GM23338 (cell line): ENCODE results near the gene TMC3. TPM values are rescaled to one million over a fixed set of nuclear protein-coding genes. Genes with fewer than 3 reads are reported as not detected.

Experiments used
- ATAC-seq: fragments of 200-7000 bp; cut with Tn5 transposase; 3 replicates; pipeline ENCODE4 v1.9.1; 2020
- DNase-seq: peaks from one replicate; pipeline ENCODE4 v3.0.0-alpha.2; 2015; ENCODE audit warnings: low spot score
- H2AFZ ChIP-seq: fragments of 200-600 bp; sonication (generic); 2 replicates; pipeline ENCODE4 v1.8.0; 2016; ENCODE audit warnings: antibody characterized with exemption, mild to moderate bottlenecking, moderate library complexity
- H3F3A ChIP-seq: fragments of 200-600 bp; sonication (generic); replicated peaks from 2 replicates; pipeline ENCODE4 v1.8.0; 2017; ENCODE audit warnings: antibody characterized with exemption, mixed run types, low read depth
- H3K27ac ChIP-seq: fragments of 200-600 bp; sonication (generic); 2 replicates; pipeline ENCODE4 v1.6.1; 2016; ENCODE audit warnings: low read depth
- H3K27me3 ChIP-seq: fragments of 200-600 bp; sonication (generic); 2 replicates; pipeline ENCODE4 v1.8.0; 2016; ENCODE audit warnings: mild to moderate bottlenecking, mixed run types, moderate library complexity; ENCODE audit not compliant: insufficient read depth
- H3K36me3 ChIP-seq: fragments of 200-600 bp; sonication (generic); 2 replicates; pipeline ENCODE4 v1.8.0; 2016; ENCODE audit warnings: mild to moderate bottlenecking; ENCODE audit not compliant: insufficient read depth
- H3K4me1 ChIP-seq: fragments of 200-600 bp; sonication (generic); 2 replicates; pipeline ENCODE4 v1.8.0; 2016; ENCODE audit warnings: mild to moderate bottlenecking, moderate library complexity; ENCODE audit not compliant: insufficient read depth
- H3K4me2 ChIP-seq: fragments of 200-600 bp; sonication (generic); 2 replicates; pipeline ENCODE4 v1.7.1; 2017; ENCODE audit warnings: mixed run types
- H3K4me3 ChIP-seq: fragments of 200-600 bp; sonication (generic); 2 replicates; pipeline ENCODE4 v1.6.1; 2016; ENCODE audit warnings: mixed run types
- H3K79me2 ChIP-seq: fragments of 200-600 bp; sonication (generic); replicated peaks from 2 replicates; pipeline ENCODE4 v1.8.0; 2017; ENCODE audit warnings: mild to moderate bottlenecking; ENCODE audit not compliant: insufficient read depth
- H3K9me2 ChIP-seq: fragments of 200-600 bp; sonication (generic); 2 replicates; pipeline ENCODE4 v1.8.0; 2017; ENCODE audit not compliant: insufficient read depth
- H4K20me1 ChIP-seq: fragments of 200-600 bp; sonication (generic); replicated peaks from 2 replicates; pipeline ENCODE4 v1.8.0; 2017; ENCODE audit warnings: mild to moderate bottlenecking; ENCODE audit not compliant: insufficient read depth
- H3K27ac Mint-ChIP-seq: 2 replicates; pipeline ENCODE4 v1.8.0; 2020; ENCODE audit warnings: inconsistent platforms, mild to moderate bottlenecking, moderate library complexity, mixed read lengths
- H3K27me3 Mint-ChIP-seq: 3 replicates; pipeline ENCODE4 v1.8.0; 2022; ENCODE audit warnings: low read depth, mild to moderate bottlenecking, moderate library complexity, mixed read lengths, inconsistent platforms; ENCODE audit not compliant: insufficient read depth, poor library complexity
- H3K36me3 Mint-ChIP-seq: 3 replicates; pipeline ENCODE4 v1.8.0; 2021; ENCODE audit warnings: low read depth, mild to moderate bottlenecking, inconsistent platforms, moderate library complexity, mixed read lengths
- H3K4me1 Mint-ChIP-seq: 3 replicates; pipeline ENCODE4 v1.8.0; 2020; ENCODE audit warnings: mild to moderate bottlenecking, inconsistent platforms, mixed read lengths
- H3K4me3 Mint-ChIP-seq: 3 replicates; pipeline ENCODE4 v1.8.0; 2021; ENCODE audit warnings: moderate library complexity, mild to moderate bottlenecking, inconsistent platforms, mixed read lengths
- H3K9me3 Mint-ChIP-seq: 3 replicates; pipeline ENCODE4 v1.8.0; 2020; ENCODE audit warnings: moderate library complexity, mild to moderate bottlenecking, inconsistent platforms, mixed read lengths
- CREB1 ChIP-seq: fragments of 250-450 bp; sonication (Bioruptor Pico); IDR thresholded peaks from 2 replicates; pipeline ENCODE4 v1.5.0; 2020; ENCODE audit warnings: low read depth, mild to moderate bottlenecking, moderate library complexity
- EZH2 ChIP-seq: fragments of 200-600 bp; sonication (generic); IDR thresholded peaks from one replicate; pipeline ENCODE4 v1.8.0; 2017; ENCODE audit warnings: antibody characterized with exemption, mild to moderate bottlenecking, low read depth; ENCODE audit not compliant: unreplicated experiment
- EZH2phosphoT487 ChIP-seq: fragments of 200-600 bp; sonication (generic); IDR thresholded peaks from one replicate; pipeline ENCODE4 v1.8.1; 2018; ENCODE audit warnings: antibody characterized with exemption; ENCODE audit not compliant: unreplicated experiment
- JUNB ChIP-seq: IDR thresholded peaks from one replicate; pipeline ENCODE4 v1.6.1; 2016; ENCODE audit warnings: antibody characterized with exemption; ENCODE audit not compliant: unreplicated experiment
- NANOG ChIP-seq: IDR thresholded peaks from 2 replicates; pipeline ENCODE4 v1.6.1; 2016; ENCODE audit warnings: antibody characterized with exemption, borderline replicate concordance
- POLR2AphosphoS5 ChIP-seq: IDR thresholded peaks from 2 replicates; pipeline ENCODE4 v1.6.1; 2016; ENCODE audit warnings: antibody characterized with exemption, low read depth
- STAT1 ChIP-seq: IDR thresholded peaks from one replicate; pipeline ENCODE4 v1.6.1; 2016; ENCODE audit warnings: antibody characterized with exemption; ENCODE audit not compliant: unreplicated experiment
- ZNF114 ChIP-seq: fragments of 250-450 bp; sonication (Bioruptor Pico); IDR thresholded peaks from 2 replicates; pipeline ENCODE4 v1.5.0; 2020; ENCODE audit warnings: mild to moderate bottlenecking, moderate library complexity
- ZNF331 ChIP-seq: fragments of 250-450 bp; sonication (Bioruptor Pico); IDR thresholded peaks from 2 replicates; pipeline ENCODE4 v1.5.0; 2020; ENCODE audit warnings: low read depth, mild to moderate bottlenecking, moderate library complexity
- polyA plus RNA-seq: library from polyadenylated mRNA; unstranded; fragments of >200 nt; fragmentation: Nextera tagmentation; extraction: Ambion mirVana; gene quantifications from 2 replicates; pipeline ENCODE4 v1.2.1, GENCODE V29; 2016
- total RNA-seq: library from RNA; depleted of rRNA; stranded (reverse); fragments of >200 nt; shearing (Covaris generic); gene quantifications from 2 replicates; pipeline ENCODE4 v1.2.3, GENCODE V29; 2014
- TF ChIP-seq, protein P1 (sequence below), 2 experiments: fragments of 200-600 bp in 1 of 2; sonication (generic) in 1 of 2; conservative IDR thresholded peaks; 2 replicates each; pipeline versions ENCODE4 v1.5.1 to v1.6.1; 2016 to 2017; ENCODE audit warnings: antibody characterized with exemption in 2 of 2, low read depth in 2 of 2, mild to moderate bottlenecking in 2 of 2, moderate library complexity in 1 of 2
- TF ChIP-seq, protein P2 (sequence below): fragments of 250-450 bp; sonication (Bioruptor Pico); IDR thresholded peaks from 2 replicates; pipeline ENCODE4 v1.5.0; 2020; ENCODE audit warnings: mild to moderate bottlenecking, moderate library complexity

Gene TMC3
- total and polyA plus RNA-seq, 2 experiments from 2014 or later = 0.10 TPM; not detected in 1

DNA sequence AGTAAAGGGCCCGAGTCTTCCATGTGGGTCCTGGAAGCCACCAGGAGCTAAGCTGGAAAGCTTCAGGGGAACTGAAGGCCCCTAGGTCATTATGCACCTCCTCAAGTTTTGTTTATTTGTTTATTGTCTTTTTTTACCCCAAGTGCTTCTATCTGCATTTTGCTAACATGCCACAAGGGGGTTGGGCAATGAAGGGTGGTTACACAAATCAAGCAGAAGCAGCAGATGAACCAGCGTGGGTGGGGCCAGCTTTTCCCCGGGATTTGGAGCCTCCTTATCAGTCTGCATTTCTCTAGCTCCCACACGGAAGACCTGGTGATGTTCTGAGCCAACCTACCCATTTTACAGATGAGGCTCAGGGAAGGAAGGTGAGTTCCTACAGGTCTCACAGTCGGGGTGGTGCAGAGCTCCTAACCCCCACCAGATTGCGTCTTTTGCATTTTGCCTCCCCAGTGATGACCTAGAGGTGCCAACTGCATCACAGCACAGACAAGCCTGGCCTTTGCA lies 16.8 kb downstream of the TMC3 start:
- no peaks in the 10 kb centered on the region for H3K36me3 ChIP-seq
- H3F3A ChIP-seq = no peaks in the 10 kb centered on the region
- no peak overlapping the region for H3K27ac ChIP-seq
- Mint-ChIP-seq H3K4me1 (peaks cover 13% of the 10 kb centered on the region), H3K4me3 (no peak overlapping the region), H3K27ac (no peak overlapping the region), H3K9me3 (no peaks in the 10 kb centered on the region), H3K27me3 (peaks cover 2% of the 10 kb centered on the region), H3K36me3 (no peaks in the 10 kb centered on the region)
- H3K9me2 ChIP-seq = no peaks in the 10 kb centered on the region
- ATAC-seq = peak; percentile 58
- H3K27me3 ChIP-seq = no peaks in the 10 kb centered on the region
- H4K20me1 ChIP-seq = no peaks in the 10 kb centered on the region
- no peak overlapping the region for H2AFZ ChIP-seq
- H3K4me1 ChIP-seq = peaks cover 9% of the 10 kb centered on the region; the same call in 1 of the 2 replicates
- peak; percentile 47 for DNase-seq
- no peak overlapping the region for H3K4me3 ChIP-seq
- H3K79me2 ChIP-seq = no peaks in the 10 kb centered on the region
- no peak overlapping the region for H3K4me2 ChIP-seq
- TF ChIP-seq CREB1 (CRISPR knock-in tag) = no peak
- no peak for TF ChIP-seq ZNF331
- TF ChIP-seq NANOG = no peak
- TF ChIP-seq, protein P1, sequence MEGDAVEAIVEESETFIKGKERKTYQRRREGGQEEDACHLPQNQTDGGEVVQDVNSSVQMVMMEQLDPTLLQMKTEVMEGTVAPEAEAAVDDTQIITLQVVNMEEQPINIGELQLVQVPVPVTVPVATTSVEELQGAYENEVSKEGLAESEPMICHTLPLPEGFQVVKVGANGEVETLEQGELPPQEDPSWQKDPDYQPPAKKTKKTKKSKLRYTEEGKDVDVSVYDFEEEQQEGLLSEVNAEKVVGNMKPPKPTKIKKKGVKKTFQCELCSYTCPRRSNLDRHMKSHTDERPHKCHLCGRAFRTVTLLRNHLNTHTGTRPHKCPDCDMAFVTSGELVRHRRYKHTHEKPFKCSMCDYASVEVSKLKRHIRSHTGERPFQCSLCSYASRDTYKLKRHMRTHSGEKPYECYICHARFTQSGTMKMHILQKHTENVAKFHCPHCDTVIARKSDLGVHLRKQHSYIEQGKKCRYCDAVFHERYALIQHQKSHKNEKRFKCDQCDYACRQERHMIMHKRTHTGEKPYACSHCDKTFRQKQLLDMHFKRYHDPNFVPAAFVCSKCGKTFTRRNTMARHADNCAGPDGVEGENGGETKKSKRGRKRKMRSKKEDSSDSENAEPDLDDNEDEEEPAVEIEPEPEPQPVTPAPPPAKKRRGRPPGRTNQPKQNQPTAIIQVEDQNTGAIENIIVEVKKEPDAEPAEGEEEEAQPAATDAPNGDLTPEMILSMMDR (conservative IDR thresholded peaks at IDR 0.05; ENCODE audit: low read depth in 2 of 2) = peak; percentile 6 to 23; a peak in 1 of 4 replicates

DNA sequence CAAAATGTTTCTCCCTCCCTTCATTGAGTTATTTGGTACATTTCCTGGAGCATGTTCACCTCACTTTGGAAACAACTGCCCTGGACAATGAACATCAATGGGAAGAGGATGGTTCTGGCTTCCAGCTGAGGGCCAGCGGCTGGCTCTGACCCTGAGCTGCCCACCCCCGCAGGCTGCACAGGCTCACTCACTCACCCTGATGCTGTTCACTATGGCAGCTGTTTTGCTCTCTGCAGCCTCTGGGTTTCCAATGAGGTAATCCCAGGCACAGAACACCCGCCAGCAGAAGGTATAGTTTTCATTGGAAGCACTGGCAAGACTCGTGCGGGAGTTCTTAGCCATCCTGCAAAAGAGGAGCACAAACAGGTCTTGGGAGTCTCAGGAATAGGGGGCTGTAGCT lies 17.8 kb downstream of the TMC3 start:
- no peak for DNase-seq
- H3K27ac Mint-ChIP-seq = no peak overlapping the region
- no peak overlapping the region for H3K4me2 ChIP-seq
- no peaks in the 10 kb centered on the region for H3K9me2 ChIP-seq
- no peaks in the 10 kb centered on the region for H3K79me2 ChIP-seq
- H3K27me3 Mint-ChIP-seq = peaks cover 2% of the 10 kb centered on the region
- H3K4me1 ChIP-seq = peaks cover 9% of the 10 kb centered on the region; the same call in 1 of the 2 replicates
- no peaks in the 10 kb centered on the region for H3K9me3 Mint-ChIP-seq
- H3K27ac ChIP-seq = no peak overlapping the region
- H3F3A ChIP-seq = no peaks in the 10 kb centered on the region
- H3K36me3 ChIP-seq = no peaks in the 10 kb centered on the region
- no peak overlapping the region; the same call in 1 of the 2 replicates for H2AFZ ChIP-seq
- peak; percentile 74 for ATAC-seq
- no peak overlapping the region for H3K4me3 ChIP-seq
- H3K4me3 Mint-ChIP-seq = no peak overlapping the region
- peaks cover 13% of the 10 kb centered on the region for H3K4me1 Mint-ChIP-seq
- no peaks in the 10 kb centered on the region for H4K20me1 ChIP-seq
- no peaks in the 10 kb centered on the region for H3K36me3 Mint-ChIP-seq
- no peaks in the 10 kb centered on the region for H3K27me3 ChIP-seq
- TF ChIP-seq ZNF114 (CRISPR knock-in tag) = no peak
- no peak for TF ChIP-seq STAT1
- TF ChIP-seq JUNB = no peak
- TF ChIP-seq POLR2AphosphoS5 = no peak
- TF ChIP-seq, protein P2, sequence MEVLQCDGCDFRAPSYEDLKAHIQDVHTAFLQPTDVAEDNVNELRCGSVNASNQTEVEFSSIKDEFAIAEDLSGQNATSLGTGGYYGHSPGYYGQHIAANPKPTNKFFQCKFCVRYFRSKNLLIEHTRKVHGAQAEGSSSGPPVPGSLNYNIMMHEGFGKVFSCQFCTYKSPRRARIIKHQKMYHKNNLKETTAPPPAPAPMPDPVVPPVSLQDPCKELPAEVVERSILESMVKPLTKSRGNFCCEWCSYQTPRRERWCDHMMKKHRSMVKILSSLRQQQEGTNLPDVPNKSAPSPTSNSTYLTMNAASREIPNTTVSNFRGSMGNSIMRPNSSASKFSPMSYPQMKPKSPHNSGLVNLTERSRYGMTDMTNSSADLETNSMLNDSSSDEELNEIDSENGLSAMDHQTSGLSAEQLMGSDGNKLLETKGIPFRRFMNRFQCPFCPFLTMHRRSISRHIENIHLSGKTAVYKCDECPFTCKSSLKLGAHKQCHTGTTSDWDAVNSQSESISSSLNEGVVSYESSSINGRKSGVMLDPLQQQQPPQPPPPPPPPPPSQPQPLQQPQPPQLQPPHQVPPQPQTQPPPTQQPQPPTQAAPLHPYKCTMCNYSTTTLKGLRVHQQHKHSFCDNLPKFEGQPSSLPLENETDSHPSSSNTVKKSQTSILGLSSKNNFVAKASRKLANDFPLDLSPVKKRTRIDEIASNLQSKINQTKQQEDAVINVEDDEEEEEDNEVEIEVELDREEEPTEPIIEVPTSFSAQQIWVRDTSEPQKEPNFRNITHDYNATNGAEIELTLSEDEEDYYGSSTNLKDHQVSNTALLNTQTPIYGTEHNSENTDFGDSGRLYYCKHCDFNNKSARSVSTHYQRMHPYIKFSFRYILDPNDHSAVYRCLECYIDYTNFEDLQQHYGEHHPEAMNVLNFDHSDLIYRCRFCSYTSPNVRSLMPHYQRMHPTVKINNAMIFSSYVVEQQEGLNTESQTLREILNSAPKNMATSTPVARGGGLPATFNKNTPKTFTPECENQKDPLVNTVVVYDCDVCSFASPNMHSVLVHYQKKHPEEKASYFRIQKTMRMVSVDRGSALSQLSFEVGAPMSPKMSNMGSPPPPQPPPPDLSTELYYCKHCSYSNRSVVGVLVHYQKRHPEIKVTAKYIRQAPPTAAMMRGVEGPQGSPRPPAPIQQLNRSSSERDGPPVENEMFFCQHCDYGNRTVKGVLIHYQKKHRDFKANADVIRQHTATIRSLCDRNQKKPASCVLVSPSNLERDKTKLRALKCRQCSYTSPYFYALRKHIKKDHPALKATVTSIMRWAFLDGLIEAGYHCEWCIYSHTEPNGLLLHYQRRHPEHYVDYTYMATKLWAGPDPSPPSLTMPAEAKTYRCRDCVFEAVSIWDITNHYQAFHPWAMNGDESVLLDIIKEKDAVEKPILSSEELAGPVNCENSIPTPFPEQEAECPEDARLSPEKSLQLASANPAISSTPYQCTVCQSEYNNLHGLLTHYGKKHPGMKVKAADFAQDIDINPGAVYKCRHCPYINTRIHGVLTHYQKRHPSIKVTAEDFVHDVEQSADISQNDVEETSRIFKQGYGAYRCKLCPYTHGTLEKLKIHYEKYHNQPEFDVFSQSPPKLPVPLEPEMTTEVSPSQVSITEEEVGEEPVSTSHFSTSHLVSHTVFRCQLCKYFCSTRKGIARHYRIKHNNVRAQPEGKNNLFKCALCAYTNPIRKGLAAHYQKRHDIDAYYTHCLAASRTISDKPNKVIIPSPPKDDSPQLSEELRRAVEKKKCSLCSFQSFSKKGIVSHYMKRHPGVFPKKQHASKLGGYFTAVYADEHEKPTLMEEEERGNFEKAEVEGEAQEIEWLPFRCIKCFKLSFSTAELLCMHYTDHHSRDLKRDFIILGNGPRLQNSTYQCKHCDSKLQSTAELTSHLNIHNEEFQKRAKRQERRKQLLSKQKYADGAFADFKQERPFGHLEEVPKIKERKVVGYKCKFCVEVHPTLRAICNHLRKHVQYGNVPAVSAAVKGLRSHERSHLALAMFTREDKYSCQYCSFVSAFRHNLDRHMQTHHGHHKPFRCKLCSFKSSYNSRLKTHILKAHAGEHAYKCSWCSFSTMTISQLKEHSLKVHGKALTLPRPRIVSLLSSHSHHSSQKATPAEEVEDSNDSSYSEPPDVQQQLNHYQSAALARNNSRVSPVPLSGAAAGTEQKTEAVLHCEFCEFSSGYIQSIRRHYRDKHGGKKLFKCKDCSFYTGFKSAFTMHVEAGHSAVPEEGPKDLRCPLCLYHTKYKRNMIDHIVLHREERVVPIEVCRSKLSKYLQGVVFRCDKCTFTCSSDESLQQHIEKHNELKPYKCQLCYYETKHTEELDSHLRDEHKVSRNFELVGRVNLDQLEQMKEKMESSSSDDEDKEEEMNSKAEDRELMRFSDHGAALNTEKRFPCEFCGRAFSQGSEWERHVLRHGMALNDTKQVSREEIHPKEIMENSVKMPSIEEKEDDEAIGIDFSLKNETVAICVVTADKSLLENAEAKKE = no peak
- TF ChIP-seq NANOG = no peak
- TF ChIP-seq, protein P1 (conservative IDR thresholded peaks at IDR 0.05; ENCODE audit: low read depth in 2 of 2) = no peak
- no peak for TF ChIP-seq EZH2phosphoT487
- no peak for TF ChIP-seq ZNF331
- no peak for TF ChIP-seq CREB1 (CRISPR knock-in tag)
- no peak for TF ChIP-seq EZH2
